ENCODE data around the gene PDCD4. TPM values are rescaled to one million over a fixed set of nuclear protein-coding genes. Genes with fewer than 3 reads are reported as not detected.
A peak's percentile ranks its signal among the peaks of the same experiment; 100 is the strongest.

Gene PDCD4
- total and polyA plus RNA-seq, 2 of the 13 experiments (the other 11 are each of a cell fraction or from before 2014, with no cell fraction given): 22.8 to 56.2 TPM

GRCh38 chr10:110872145-110872983 is 636 bp downstream of the PDCD4 start (continued):
- TF ChIP-seq, protein P1, sequence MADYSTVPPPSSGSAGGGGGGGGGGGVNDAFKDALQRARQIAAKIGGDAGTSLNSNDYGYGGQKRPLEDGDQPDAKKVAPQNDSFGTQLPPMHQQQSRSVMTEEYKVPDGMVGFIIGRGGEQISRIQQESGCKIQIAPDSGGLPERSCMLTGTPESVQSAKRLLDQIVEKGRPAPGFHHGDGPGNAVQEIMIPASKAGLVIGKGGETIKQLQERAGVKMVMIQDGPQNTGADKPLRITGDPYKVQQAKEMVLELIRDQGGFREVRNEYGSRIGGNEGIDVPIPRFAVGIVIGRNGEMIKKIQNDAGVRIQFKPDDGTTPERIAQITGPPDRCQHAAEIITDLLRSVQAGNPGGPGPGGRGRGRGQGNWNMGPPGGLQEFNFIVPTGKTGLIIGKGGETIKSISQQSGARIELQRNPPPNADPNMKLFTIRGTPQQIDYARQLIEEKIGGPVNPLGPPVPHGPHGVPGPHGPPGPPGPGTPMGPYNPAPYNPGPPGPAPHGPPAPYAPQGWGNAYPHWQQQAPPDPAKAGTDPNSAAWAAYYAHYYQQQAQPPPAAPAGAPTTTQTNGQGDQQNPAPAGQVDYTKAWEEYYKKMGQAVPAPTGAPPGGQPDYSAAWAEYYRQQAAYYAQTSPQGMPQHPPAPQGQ (CRISPR knock-in tag; IDR thresholded peaks at IDR 0.05; ENCODE audit: borderline replicate concordance): no peak
- TF ChIP-seq ZNF17 (CRISPR knock-in tag; IDR thresholded peaks at IDR 0.05): no peak
- no peak for TF ChIP-seq RFX3 (CRISPR knock-in tag; IDR thresholded peaks at IDR 0.05)
- TF ChIP-seq LRRFIP1 (CRISPR knock-in tag; conservative IDR thresholded peaks at IDR 0.05): no peak
- TF ChIP-seq RFX5 (IDR thresholded peaks at IDR 0.05; ENCODE audit: low read depth, low read length): no peak
- TF ChIP-seq CEBPG (CRISPR knock-in tag; IDR thresholded peaks at IDR 0.05): peak; percentile 52
- no peak for TF ChIP-seq ZNF660 (CRISPR knock-in tag; IDR thresholded peaks at IDR 0.05; ENCODE audit: borderline replicate concordance, low read depth)
- TF ChIP-seq ZNF383 (CRISPR knock-in tag; IDR thresholded peaks at IDR 0.05; ENCODE audit: borderline replicate concordance): no peak
- TF ChIP-seq ZFP90 (CRISPR knock-in tag; IDR thresholded peaks at IDR 0.05; ENCODE audit: borderline replicate concordance): peak; percentile 63; the same call in 1 of the 2 replicates
- no peak for TF ChIP-seq ZNF720 (CRISPR knock-in tag; IDR thresholded peaks at IDR 0.05)
- 0 out of 2 replicates have a peak, but pooled peaks have one; percentile 45 for TF ChIP-seq ZC3H13 (CRISPR knock-in tag; IDR thresholded peaks at IDR 0.05)
- TF ChIP-seq ZNF274 (CRISPR knock-in tag; IDR thresholded peaks at IDR 0.05): 0 out of 2 replicates have a peak, but pooled peaks have one; percentile 7
- TF ChIP-seq ZBTB44 (CRISPR knock-in tag; IDR thresholded peaks at IDR 0.05): no peak
- TF ChIP-seq TRIM22 (IDR thresholded peaks at IDR 0.05): no peak
- TF ChIP-seq ZNF549 (CRISPR knock-in tag; IDR thresholded peaks at IDR 0.05): no peak
- no peak; the same call in 1 of the 2 replicates for TF ChIP-seq ZFP41 (CRISPR knock-in tag; IDR thresholded peaks at IDR 0.05; ENCODE audit: borderline replicate concordance)
- TF ChIP-seq HHEX (CRISPR knock-in tag; IDR thresholded peaks at IDR 0.05): no peak
- TF ChIP-seq CREB1 (IDR thresholded peaks at IDR 0.05): no peak
- peak; percentile 54; the same call in 1 of the 2 replicates for TF ChIP-seq CREB1 (CRISPR knock-in tag; IDR thresholded peaks at IDR 0.05)
- no peak for TF ChIP-seq DPF2 (CRISPR knock-in tag; IDR thresholded peaks at IDR 0.05; ENCODE audit: borderline replicate concordance, low read depth)
- no peak for TF ChIP-seq ZBTB42 (CRISPR knock-in tag; IDR thresholded peaks at IDR 0.05)
